HG02759 (cell line): ENCODE data around the gene HMCES.
"Not testable (repeated sequence)": the region's sequence is repeated elsewhere in the genome, so short reads cannot be mapped to it uniquely, and the experiment has no call there.

Experiments
- ATAC-seq: cut with Tn5 transposase; IDR thresholded peaks from one replicate; pipeline ENCODE4 v1.9.1; 2021; ENCODE audit warnings: mild to moderate bottlenecking, moderate library complexity; ENCODE audit not compliant: unreplicated experiment

The HMCES gene

DNA sequence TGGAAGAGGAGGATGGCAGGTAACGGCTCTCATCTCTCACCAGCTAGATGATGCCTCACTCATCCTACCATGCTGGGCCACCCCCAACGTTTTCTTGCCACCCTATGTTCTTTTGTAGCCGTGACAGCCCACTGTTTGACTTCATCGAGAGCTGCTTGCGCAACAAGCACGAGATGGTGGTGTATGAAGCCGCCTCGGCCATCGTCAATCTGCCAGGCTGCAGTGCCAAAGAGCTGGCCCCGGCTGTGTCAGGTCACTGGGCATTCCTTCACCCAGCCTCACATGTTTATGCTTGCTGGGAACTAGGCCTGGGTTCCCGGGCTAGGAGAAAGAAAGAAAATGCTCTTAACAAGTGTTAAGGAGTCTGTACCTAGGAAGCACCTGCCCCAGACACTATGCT, 21.1 kb upstream of the HMCES start:
- ATAC-seq: no peak

DNA sequence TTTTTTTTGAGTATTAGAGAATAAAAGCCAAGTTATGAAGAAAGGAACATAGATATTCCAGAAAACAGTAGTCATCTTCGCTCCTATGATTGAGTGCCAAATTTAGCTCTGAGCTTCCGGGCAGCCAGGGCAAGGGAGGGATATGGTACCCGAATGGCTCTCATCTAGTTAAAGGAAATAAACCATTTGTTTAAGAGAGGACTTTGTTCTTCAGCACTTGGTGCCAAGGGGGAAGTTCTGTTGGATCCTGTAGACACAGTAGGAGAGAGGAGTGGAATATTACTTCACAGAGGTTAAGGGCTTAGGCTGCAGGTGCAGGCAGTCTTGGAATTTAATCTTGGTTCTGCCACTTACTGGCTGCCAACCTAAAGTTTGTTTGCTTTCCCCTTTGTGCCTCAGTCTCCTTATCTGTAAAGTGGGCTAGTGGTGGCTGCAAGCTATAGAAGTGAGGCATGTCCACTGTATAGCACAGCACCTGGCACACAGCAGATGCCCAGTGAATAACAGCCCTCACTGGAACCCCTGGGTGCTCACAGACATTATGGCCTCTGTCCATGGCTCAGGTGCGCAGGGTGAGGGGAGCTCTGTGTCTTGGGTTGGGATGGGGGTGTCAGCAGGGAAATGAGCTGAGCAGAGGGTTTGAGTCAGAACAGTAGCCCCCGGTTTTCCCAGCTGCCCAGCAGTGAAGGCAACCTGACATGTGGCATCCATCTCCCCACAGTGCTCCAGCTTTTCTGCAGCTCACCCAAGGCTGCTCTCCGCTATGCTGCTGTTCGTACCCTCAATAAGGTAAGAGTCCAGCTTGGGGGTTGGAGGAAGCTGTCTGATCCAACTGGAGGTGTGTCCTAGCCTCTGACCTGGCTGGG, 18.8 kb upstream of the HMCES start:
- ATAC-seq: no peak

DNA sequence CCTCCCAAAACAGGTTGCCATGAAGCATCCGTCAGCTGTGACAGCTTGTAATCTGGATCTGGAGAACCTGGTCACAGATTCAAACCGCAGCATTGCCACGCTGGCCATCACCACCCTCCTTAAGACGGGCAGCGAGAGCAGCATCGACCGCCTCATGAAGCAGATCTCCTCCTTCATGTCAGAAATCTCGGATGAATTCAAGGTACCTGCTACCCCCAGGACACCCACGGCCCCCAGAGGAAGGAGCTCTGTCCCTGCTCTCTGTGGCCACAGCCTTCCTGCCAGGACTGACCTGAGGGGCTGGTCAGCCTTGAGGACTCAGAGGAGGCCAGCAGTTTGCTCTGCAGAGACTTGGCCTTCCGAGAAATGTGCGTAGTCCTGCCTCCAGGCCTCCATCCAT, 18.1 kb upstream of the HMCES start:
- ATAC-seq: no peak

DNA sequence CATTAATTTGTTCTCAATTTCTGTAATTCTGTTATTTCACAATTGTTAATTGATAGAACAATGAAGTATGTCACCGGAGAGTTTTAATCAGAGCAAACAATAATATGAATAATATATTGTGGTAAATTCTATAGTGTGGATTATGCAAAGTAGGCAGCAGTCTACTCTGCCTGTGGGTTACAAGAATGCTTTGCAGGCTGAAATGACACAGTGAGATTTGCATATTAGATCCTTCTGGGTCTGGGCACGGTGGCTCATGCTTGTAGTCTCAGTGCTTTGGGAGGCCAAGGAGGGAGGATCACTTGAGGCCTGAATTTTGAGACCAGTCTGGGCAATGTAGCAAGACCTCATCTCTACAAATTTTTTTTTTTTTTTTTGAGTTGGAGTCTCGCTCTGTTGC, 16.8 kb upstream of the HMCES start:
- no peak for ATAC-seq

DNA sequence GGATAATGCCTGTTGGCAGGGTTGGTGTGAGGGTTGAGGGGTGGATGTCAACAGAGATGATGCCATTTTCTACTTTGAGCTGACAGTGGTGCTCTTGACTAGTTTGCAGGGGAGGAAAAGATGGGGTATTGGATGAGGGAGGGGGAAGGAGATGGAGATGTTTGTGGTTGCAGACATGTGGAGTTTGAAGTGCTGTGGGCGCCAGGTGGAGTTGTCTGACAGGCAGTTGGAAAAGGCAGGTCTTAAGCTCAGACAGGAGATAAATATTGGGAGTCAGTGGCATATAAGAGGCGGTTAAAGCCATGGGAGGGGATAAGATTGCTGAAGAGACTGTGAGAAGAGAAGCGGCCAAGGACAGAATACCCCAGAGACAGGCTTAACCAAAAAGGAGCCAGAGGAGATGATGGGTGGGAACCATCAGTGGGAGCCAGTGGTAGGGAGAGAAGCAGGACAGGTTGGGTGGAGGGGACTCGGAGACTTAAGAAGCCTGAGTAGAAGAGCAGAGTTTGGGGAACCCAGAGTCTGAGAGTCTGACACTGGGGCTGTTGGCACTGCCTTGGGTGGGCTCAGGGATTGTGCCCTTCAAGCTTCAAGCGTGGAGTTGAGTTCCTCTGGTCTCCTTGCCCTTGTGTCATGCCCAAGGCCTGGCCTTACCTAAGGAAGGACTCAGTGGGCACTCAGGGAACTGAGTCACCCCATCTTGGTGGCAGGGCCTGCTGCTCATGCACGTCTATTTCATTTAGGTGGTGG, 15.3 kb upstream of the HMCES start:
- no peak for ATAC-seq

DNA sequence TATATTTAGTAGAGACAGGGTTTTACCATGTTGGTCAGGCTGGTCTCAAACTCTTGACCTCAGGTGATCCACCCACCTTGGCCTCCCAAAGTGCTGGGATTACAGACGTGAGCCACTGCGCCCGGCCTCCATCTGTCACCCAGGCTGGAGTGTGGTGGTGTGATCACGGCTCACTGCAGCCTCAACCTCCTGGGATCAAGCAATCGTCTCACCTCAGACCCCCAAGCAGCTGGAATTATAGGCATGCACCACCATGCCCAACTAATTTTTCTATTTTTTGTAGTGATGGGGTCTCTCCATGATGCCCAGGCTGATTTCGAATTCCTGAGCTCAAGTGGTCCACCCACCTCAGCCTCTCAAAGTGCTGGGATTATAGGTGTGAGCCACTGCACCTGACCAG, 13.7 kb upstream of the HMCES start:
- ATAC-seq: not testable (repeated sequence)

DNA sequence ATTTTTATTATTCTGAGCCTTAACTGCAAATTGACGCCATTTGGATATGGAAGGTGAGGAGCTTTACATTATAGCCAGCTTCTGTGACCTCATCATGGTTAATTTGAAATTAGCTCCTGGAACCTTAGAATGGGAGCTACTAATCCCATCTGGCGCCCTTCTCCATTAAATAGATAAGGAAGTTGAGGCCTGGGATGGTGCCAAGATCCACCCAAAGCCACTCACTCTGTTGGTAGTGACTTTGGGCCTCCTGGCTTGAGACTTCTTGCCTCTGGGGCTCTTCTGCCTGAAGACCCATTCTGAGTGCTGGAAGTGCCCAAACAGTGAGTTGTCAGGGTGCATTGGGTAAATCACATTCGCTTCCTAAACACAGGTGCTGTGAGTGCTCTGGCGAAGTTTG, 12.0 kb upstream of the HMCES start:
- ATAC-seq: no peak

DNA sequence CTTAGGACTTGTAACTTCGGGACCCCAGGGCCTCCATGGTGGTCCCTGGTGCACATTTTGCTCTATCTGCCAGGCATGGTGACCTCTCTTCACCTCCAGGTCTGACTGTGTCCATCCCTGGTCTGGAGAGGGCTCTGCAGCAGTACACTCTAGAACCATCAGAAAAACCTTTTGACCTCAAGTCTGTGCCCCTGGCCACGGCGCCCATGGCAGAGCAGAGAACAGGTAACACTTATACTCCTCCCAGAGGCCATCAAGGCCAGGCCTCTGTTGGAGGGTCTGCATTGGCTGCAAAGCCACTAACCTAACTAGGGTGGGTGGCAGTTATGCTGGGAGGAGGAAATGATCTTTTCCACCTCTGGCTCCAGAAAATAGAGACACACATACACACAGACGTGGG, 10.3 kb upstream of the HMCES start:
- ATAC-seq: no peak

DNA sequence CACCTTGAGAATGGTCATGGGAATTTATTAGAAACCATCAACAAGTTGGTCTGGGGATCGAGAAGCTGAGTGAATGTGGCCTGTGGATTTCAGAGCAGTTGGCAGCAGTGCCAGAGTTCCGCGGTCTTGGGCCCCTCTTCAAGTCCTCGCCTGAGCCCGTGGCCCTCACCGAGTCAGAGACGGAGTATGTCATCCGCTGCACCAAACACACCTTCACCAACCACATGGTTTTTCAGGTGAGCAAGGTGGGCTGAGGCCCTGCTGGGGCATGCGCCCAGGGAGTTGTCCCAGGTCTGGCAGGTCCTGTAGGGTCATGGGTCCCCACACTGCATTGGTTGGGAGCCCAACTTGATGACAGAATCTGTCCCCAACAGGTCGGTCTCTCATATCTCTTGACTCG, 7.0 kb upstream of the HMCES start:
- no peak for ATAC-seq

DNA sequence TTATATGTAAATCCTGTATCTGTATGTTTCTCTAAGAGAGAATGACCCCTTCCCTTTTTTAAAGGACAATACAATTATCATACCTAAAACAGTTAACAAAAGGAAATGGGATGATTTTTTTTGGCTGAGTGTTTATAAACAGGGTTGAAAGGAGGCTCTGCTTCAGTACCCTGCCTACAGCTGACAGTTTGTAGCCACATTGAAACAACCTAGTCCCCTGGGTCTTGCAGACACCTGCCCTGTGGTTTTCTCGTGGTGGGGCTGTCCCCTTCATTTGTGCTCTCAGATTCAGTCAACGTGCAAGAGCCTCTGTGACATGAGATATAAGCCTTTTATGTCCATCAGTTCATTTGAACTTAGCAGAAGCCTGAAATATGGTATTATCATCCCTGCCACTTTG, 2.3 kb upstream of the HMCES start:
- ATAC-seq: peak; percentile 83

DNA sequence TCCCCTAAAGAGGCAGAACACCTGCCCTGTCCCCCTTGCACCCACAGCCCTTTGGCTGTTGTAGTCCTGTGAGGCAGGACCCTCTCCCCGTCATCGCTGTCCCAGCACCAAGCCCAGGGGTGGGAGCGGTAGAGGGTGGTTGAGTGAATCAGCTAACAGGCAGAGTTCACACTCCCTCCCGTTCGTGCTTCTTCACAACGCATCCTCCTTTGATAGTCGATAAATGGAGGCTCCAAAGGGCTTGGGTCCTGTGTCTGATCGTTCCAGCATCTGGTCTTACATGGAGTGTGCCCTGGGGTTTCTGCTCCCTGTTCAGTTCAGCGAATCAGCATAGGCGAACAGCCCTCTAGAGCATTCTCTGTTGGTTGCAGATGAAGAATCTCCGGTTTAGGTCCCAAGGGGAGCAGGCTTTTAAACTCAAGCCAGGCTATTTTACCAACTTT, 820 bp upstream of the HMCES start:
- no peak for ATAC-seq

DNA sequence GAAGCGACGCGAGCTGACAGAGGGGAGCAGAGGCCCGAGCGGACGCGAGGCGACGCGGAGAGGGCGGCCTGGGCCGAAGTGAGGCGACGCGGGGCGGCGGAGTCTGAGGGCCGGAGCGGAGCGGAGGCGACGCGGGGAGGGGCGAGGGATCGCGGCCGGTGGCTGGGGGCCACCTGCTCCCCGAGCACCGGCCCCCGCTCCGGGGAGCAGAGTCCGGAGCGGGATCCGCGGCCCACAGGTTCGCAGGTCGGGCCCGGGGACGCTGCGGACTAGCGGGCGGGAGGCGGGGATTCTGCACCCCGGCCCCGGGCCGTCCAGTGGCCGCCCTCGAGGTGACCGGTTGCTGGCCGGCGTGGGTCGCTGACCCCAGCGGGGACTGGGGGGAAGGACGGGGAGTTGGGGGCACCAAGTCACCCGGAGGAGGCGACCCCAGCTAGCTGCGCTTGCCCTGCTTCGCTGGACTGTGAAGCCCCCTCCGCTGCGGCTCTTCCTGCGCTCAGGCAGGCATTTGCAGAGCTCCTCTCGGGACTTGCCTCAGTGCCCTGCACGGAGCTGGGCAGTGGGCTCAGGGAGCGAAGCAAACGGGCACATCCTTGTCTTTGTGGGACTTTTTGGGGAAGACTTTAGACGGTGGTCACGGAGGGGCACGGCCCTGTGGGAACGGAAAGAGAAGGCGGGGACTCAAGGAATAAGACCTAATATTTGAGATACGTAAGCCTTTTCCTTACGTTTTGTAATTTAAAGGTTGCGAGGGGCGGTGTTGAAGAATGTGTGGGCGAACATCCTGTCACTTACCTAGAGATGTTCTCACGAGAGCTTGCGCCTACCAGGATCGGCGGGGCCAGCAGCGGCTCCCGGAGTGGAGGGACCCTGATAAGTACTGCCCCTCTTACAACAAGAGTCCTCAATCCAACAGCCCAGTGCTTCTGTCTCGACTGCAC, 566 bp downstream of the HMCES start:
- ATAC-seq: no peak

DNA sequence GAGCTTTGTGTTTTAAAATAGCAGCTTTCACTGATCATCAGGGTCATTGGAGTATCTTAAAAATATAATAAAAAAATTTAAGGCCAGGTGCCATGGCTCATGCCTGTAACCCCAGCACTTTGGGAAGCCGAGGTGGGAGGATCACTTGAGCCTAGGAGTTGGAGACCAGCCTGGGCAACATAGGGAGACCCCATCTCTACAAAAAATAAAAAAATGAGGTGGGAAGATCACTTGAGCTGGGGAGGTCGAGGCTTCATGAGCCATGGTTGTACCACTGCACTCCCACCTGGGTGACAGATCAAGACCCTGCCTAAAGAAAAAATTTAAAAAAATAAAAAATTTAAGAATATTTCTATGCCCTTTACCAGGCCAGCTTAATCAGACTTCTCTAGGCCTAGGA, 1.5 kb downstream of the HMCES start:
- no peak for ATAC-seq

DNA sequence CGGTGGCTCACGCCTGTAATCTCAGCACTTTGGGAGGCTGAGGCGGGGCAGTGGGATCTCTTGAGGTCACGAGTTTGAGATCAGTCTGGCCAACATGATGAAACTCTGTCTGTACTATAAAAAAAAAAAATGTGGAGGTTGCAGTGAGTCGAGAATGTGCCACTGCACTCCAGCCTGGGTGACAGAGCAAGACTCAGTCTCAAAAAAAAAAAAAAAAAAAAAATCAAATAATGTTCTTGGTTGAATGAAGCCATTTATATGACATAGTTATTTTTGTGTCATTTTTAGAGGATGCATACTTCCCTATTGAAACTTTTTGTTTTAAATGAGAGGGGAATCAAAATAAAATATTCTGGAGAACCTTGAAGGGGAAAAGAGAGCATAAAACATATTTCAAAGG, 3.1 kb downstream of the HMCES start:
- no peak for ATAC-seq

DNA sequence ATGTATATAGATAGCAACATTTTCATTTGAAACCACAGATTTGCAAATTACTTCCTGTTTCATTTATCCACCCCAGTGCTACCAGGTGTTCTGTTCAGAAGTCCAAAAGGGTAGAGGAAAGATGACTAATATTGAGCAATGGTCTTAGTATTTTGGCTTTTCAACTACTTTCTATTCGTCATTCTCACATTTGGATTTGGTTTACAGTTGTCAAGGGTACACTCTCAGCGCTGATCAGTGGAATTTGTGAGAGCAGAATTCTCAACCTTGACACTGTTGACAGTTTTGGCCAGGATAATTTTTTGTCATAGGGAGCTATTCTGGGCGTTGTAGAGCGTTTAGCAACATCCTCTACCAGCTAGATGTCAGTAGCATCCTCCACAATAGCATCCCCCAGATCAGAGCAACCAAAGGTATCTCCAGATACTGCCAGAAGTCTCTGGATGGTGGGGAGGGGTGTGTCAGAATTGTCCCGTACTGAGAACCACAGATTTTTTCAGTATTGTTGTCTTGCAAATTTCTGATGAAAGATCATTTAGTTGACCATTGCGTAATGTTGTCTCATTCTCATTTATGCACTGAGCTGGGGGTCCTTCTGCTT, 4.2 kb downstream of the HMCES start:
- peak; percentile 78 for ATAC-seq

DNA sequence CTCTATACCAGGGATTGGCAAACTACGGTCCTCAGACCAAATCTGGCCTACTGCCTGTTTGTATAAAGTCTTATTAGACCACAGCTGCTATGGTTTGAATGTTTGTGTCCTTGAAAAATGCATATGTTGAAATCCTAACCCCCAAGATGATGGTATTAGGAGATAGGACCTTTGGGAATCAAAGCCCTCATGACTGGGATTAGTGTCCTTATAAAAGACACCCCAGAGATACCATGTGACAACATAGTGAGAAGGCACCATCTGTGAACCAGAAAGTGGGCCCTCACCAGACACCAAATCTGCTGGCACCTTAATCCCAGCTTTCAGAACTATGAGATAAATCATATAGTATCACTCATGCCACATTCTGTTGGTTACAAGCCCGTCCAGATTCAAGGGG, 7.4 kb downstream of the HMCES start:
- ATAC-seq: no peak

DNA sequence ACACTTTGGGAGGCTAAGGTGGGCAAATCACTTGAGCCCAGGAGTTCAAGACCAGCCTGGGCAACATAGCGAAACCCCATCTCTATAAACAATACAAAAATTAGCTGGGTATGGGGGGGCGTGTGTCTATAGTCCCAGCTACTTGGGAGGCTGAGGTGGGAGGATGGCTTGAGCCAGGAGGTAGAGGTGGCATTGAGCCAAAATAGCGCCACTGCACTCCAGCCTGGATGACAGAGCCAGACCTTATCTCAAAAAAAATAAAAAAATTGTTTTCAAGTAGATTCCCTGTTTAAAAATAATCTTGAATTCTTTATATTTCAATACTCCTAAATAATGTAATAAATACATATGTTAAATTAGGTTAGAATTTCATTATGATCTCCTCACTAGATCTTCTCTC, 9.8 kb downstream of the HMCES start:
- ATAC-seq: no peak

DNA sequence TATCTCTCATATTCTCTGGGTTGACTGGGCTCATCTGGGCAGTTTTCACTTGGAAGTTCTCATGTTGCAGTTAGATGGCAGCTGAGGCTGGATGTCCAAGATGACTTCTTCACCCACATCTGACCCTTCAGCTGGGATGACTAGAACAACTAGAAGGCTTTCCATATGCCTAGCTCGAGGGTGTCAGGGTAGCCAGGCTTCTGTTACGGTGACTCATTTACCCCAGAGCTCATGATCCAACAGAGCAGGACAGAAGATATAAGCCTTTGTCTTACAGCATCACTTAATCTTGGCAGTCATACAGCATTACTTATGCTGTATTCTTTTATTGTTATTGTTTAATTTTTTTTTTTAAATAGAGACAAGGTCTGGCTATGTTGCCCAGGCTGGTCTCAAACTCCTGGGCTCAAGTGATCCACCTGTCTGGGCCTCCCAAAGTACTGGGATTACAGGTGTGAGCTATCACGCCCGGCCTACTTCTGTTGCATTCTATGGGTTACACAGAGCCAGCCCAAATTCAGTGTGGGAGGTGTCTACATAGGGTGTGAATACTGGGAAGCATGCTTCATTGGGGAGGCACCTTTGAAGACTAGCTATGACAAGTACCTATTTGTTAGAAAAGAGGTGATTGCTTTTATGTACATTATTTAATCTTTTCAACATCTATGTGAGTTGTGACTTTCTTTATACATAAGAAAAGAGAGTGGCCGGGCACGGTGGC, 10.7 kb downstream of the HMCES start:
- no peak for ATAC-seq

DNA sequence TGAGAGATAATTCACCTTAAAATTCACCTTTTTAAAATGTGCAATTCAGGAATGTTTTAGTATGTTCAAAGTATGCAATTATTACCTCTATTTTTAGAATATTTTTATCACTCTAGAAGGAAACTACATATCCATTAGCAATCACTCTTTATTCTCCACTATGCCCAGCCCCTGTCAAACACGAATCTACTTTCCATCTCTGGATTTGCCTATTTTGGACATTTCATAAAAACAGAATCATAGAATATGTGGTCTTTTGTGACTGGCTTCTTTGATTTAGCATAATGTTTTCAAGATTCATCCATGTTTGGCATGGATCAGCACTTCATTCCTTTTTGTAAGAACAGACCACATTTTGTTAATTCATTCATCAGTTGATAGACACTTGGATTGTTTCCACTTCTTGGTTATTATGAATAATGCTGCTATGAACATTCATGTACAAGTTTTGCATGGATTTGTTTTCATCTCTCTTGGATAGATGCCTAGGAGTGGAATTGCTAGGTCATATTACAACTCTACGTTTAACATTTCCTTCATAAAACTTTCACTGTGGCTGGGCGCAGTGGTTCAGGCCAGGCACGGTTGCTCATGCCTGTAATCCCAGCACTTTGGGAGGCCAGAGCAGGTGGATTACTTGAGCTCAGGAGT, 12.7 kb downstream of the HMCES start:
- no peak for ATAC-seq

DNA sequence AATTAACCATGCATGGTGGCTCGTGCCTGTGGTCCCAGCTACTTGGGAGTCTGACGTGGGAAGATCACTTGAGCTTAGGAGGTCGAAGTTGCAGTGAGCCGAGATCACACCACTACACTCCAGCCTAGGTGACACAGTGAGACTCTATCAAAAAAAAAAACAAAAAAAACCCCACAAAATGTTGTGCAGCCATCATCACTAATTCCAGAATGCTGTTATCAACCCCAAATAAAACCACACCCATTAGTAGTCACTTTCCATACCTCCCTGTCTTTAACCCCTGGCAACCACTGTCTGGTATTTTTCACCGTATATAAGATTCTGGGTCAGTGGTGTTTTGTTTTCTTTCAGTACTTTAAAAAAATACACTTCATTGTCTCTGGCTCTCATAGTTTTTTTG, 16.6 kb downstream of the HMCES start:
- ATAC-seq: no peak
